CD4-positive, alpha-beta T cell treated with Interleukin-12 subunit alpha and Interleukin-12 subunit beta, for 1 hour (primary cell): Measurements from ENCODE around the gene ALDH1B1.
"Not testable (repeated sequence)": the region's sequence is repeated elsewhere in the genome, so short reads cannot be mapped to it uniquely, and the experiment has no call there.

Experiments used
- DNase-seq: peaks from one replicate; pipeline ENCODE4 v3.0.0-alpha.2; 2020

The ALDH1B1 gene

GRCh38 chr9:38388283-38389223 lies 3.9 kb upstream of the ALDH1B1 start:
- no peak for DNase-seq

- no peak for DNase-seq
Observed at GRCh38 chr9:38389313-38389712, 3.2 kb upstream of the ALDH1B1 start.

- no peak for DNase-seq
Observed at GRCh38 chr9:38390442-38390841, 2.1 kb upstream of the ALDH1B1 start.

- DNase-seq = no peak
Observed at GRCh38 chr9:38390851-38391250, 1.7 kb upstream of the ALDH1B1 start.

- no peak for DNase-seq
Observed at GRCh38 chr9:38391278-38392118, 1.0 kb upstream of the ALDH1B1 start.

- DNase-seq = no peak
Observed at GRCh38 chr9:38393128-38393796, 760 bp downstream of the ALDH1B1 start.

- DNase-seq = no peak
Observed at GRCh38 chr9:38394416-38394815, 1.9 kb downstream of the ALDH1B1 start.

- no peak for DNase-seq
Observed at GRCh38 chr9:38395653-38396370, 3.3 kb downstream of the ALDH1B1 start.

- DNase-seq = no peak
Observed at GRCh38 chr9:38396371-38396671, 3.8 kb downstream of the ALDH1B1 start.

- DNase-seq = not testable (repeated sequence)
Observed at GRCh38 chr9:38399191-38399590, 6.7 kb downstream of the ALDH1B1 start.

GRCh38 chr9:38401994-38402393 lies 9.5 kb downstream of the ALDH1B1 start:
- DNase-seq = no peak

- DNase-seq = no peak
Observed at GRCh38 chr9:38404314-38404713, 11.8 kb downstream of the ALDH1B1 start.

- DNase-seq = no peak
Observed at GRCh38 chr9:38405785-38406184, 13.3 kb downstream of the ALDH1B1 start.

GRCh38 chr9:38406476-38407186 lies 14.1 kb downstream of the ALDH1B1 start:
- DNase-seq = no peak

- DNase-seq = no peak
Observed at GRCh38 chr9:38408719-38409118, 16.2 kb downstream of the ALDH1B1 start.

- no peak for DNase-seq
Observed at GRCh38 chr9:38412751-38413150, 20.2 kb downstream of the ALDH1B1 start.

GRCh38 chr9:38413283-38413682 lies 20.8 kb downstream of the ALDH1B1 start:
- no peak for DNase-seq

GRCh38 chr9:38414040-38414723 lies 21.7 kb downstream of the ALDH1B1 start:
- no peak for DNase-seq

- DNase-seq = no peak
Observed at GRCh38 chr9:38415856-38416255, 23.4 kb downstream of the ALDH1B1 start.

GRCh38 chr9:38416461-38416860 lies 24.0 kb downstream of the ALDH1B1 start:
- DNase-seq = no peak
